HepG2 (cell line): ENCODE measurements around the gene GAS6. TPM values are rescaled to one million over a fixed set of nuclear protein-coding genes. Genes with fewer than 3 reads are reported as not detected.
"Not testable (repeated sequence)": the region's sequence is repeated elsewhere in the genome, so short reads cannot be mapped to it uniquely, and the experiment has no call there.

Experiments
- ATAC-seq: fragments of 200-7000 bp; cut with Tn5 transposase; 3 replicates; pipeline ENCODE4 v1.9.1; 2020; ENCODE audit warnings: mild to moderate bottlenecking, moderate library complexity
- BruUV-seq: library from RNA; stranded (reverse); fragments of 400-500 nt; replicated peaks from 2 replicates; lab custom pipeline; 2021; lab: Mats Ljungman, UMichigan
- CTCF ChIA-PET: fragments of 300-600 bp; formaldehyde crosslinking; extraction: SDS; loops from one replicate; lab custom pipeline; 2021; ENCODE audit warnings: low total read pairs, inconsistent platforms, low intra/inter-chr PET ratio; lab: Yijun Ruan, JAX
- POLR2A ChIA-PET: fragments of 350-600 bp; sonication (Branson Sonifier 250); formaldehyde crosslinking; loops from one replicate; lab custom pipeline; 2020; ENCODE audit warnings: antibody characterized with exemption, inconsistent platforms; lab: Yijun Ruan, JAX
- DNase-seq: peaks from one replicate; pipeline ENCODE4 v3.0.0-alpha.2; 2015; ENCODE audit warnings: low spot score
- FAIRE-seq: peaks from 3 replicates; lab custom pipeline; 2011; peaks lifted over from hg19 to GRCh38; lab: Jason Lieb, UNC
- H2AFZ ChIP-seq: one replicate; pipeline ENCODE4 v1.6.1; 2011; ENCODE audit warnings: low read length, inconsistent platforms
- H3K27ac ChIP-seq: fragments of 300-600 bp; 3 replicates; pipeline ENCODE4 v1.8.0; 2011; ENCODE audit warnings: mixed run types, mild to moderate bottlenecking, mixed read lengths, low read length, inconsistent platforms; ENCODE audit not compliant: insufficient read depth; ENCODE audit errors: extremely low read length
- H3K27me3 ChIP-seq, 2 experiments: fragments of 200-600 bp in 1 of 2; 2 replicates in 1 of 2; 3 replicates in 1 of 2; pipeline versions ENCODE4 v1.6.0 to v1.8.0; 2011; ENCODE audit warnings: low read length in 2 of 2, mild to moderate bottlenecking in 2 of 2, moderate library complexity in 2 of 2, inconsistent platforms in 1 of 2; ENCODE audit not compliant: insufficient read depth in 2 of 2, control insufficient read depth in 1 of 2
- H3K36me3 ChIP-seq, 2 experiments: fragments of 200-600 bp in 1 of 2; replicated peaks in 1 of 2; 2 replicates in 1 of 2; 3 replicates in 1 of 2; pipeline versions ENCODE4 v1.5.1 to v1.8.0; 2011; ENCODE audit warnings: low read length in 2 of 2, inconsistent platforms in 1 of 2; ENCODE audit not compliant: insufficient read depth in 2 of 2, control insufficient read depth in 1 of 2
- H3K4me1 ChIP-seq: 2 replicates; pipeline ENCODE4 v1.5.1; 2012; ENCODE audit warnings: low read length, inconsistent platforms; ENCODE audit not compliant: insufficient read depth
- H3K4me2 ChIP-seq: 2 replicates; pipeline ENCODE4 v1.6.0; 2011; ENCODE audit warnings: low read depth, low read length, inconsistent platforms
- H3K4me3 ChIP-seq, 3 experiments: fragments of 200-600 bp in 1 of 3; sonication (generic), shearing (Covaris generic) in 1 of 3; replicated peaks in 1 of 3; 2 replicates each; pipeline ENCODE4 v1.5.1; 2011 to 2016; ENCODE audit warnings: low read length in 3 of 3, inconsistent platforms in 2 of 3, low read depth in 2 of 3, mild to moderate bottlenecking in 2 of 3, control low read depth in 1 of 3, mixed read lengths in 1 of 3; ENCODE audit not compliant: insufficient read depth in 1 of 3
- H3K79me2 ChIP-seq: one replicate; pipeline ENCODE4 v1.6.1; 2011; ENCODE audit warnings: low read length, inconsistent platforms; ENCODE audit not compliant: insufficient read depth
- H3K9ac ChIP-seq: 2 replicates; pipeline ENCODE4 v1.6.0; 2011; ENCODE audit warnings: mild to moderate bottlenecking, low read depth, low read length, inconsistent platforms; ENCODE audit not compliant: insufficient read depth
- H3K9me3 ChIP-seq: 2 replicates; pipeline ENCODE4 v1.5.1; 2012; ENCODE audit warnings: mild to moderate bottlenecking, low read length
- H4K20me1 ChIP-seq: 2 replicates; pipeline ENCODE4 v1.6.0; 2011; ENCODE audit warnings: inconsistent platforms, mild to moderate bottlenecking, low read length, moderate library complexity; ENCODE audit not compliant: insufficient read depth
- GFI1 ChIP-seq: sonication (generic); formaldehyde crosslinking; IDR thresholded peaks from 2 replicates; pipeline ENCODE4 v1.5.0; 2020; ENCODE audit warnings: missing genetic modification reagents, mild to moderate bottlenecking, borderline replicate concordance
- HOXD1 ChIP-seq: sonication (generic); formaldehyde crosslinking; IDR thresholded peaks from 2 replicates; pipeline ENCODE4 v1.5.0; 2020; ENCODE audit warnings: missing genetic modification reagents
- IKZF4 ChIP-seq: sonication (generic); formaldehyde crosslinking; IDR thresholded peaks from 2 replicates; pipeline ENCODE4 v1.5.1; 2020; ENCODE audit warnings: borderline replicate concordance, mild to moderate bottlenecking, low read depth, missing genetic modification reagents; ENCODE audit errors: not compliant biosample characterization
- MAF1 ChIP-seq: sonication (generic); formaldehyde crosslinking; IDR thresholded peaks from 2 replicates; pipeline ENCODE4 v1.5.0; 2020; ENCODE audit warnings: missing genetic modification reagents, borderline replicate concordance
- RCOR2 ChIP-seq: IDR thresholded peaks from 2 replicates; pipeline ENCODE4 v1.6.1; 2016; ENCODE audit warnings: missing biosample characterization, missing genetic modification reagents
- RFX1 ChIP-seq: fragments of 450-650 bp; IDR thresholded peaks from 2 replicates; pipeline ENCODE4 v1.6.1; 2017
- SP2 ChIP-seq: sonication (generic); formaldehyde crosslinking; IDR thresholded peaks from 2 replicates; pipeline ENCODE4 v1.5.1; 2020; ENCODE audit warnings: mild to moderate bottlenecking, missing genetic modification reagents
- ZNF292 ChIP-seq: sonication (generic); formaldehyde crosslinking; IDR thresholded peaks from 2 replicates; pipeline ENCODE4 v1.8.1; 2022; ENCODE audit warnings: mild to moderate bottlenecking, low read depth, missing genetic modification reagents, borderline replicate concordance
- ZNF430 ChIP-seq: sonication (generic); formaldehyde crosslinking; IDR thresholded peaks from 2 replicates; pipeline ENCODE4 v1.9.0; 2021; ENCODE audit warnings: mild to moderate bottlenecking, missing genetic modification reagents
- ZNF496 ChIP-seq: sonication (generic); formaldehyde crosslinking; IDR thresholded peaks from 2 replicates; pipeline ENCODE4 v1.8.1; 2023; ENCODE audit warnings: mild to moderate bottlenecking, moderate library complexity, missing genetic modification reagents; ENCODE audit not compliant: insufficient replicate concordance
- WGBS: methylation state at CpG from one replicate; pipeline ENCODE4 v1.1.6; 2017; ENCODE audit warnings: low lambda C conversion rate; 5-methylcytosine and 5-hydroxymethylcytosine counted together
- in situ Hi-C: cut with HindIII; loops from 2 replicates; pipeline ENCODE4 v1.10.0; 2017; ENCODE audit warnings: low pct_unique_long_range_greater_than_20kb; ENCODE audit not compliant: extremely low pct_ligation_motif_present
- intact Hi-C: fragments of 100-400 bp; cut with micrococcal nuclease; formaldehyde crosslinking; loops from one replicate; pipeline ENCODE4 v1.10.0; 2022; ENCODE audit not compliant: unreplicated experiment
- polyA plus RNA-seq, 8 experiments: library from polyadenylated mRNA; depleted of rRNA in 3 of 8; stranded (reverse) in 7 of 8; unstranded in 1 of 8; fragments of >200 nt; fragmentation: Illumina TruSeq in 4 of 8; extraction: Trizol in 4 of 8; gene quantifications; 2 replicates each; pipeline versions ENCODE4 v1.2.1 to v1.2.3, GENCODE V29; 2011 to 2016; ENCODE audit warnings: low read depth in 4 of 8, missing spikeins in 1 of 8, mixed read lengths in 1 of 8; ENCODE audit not compliant: insufficient read depth in 1 of 8
- total RNA-seq, 5 experiments: library from RNA; depleted of rRNA; stranded (reverse); fragments of >200 nt; fragmentation: Illumina TruSeq; extraction: Trizol; gene quantifications; 2 replicates each; pipeline ENCODE4 v1.2.3, GENCODE V29; 2016; ENCODE audit warnings: low read depth in 1 of 5
- TF ChIP-seq, protein P1 (sequence below): sonication (generic); formaldehyde crosslinking; IDR thresholded peaks from 2 replicates; pipeline ENCODE4 v1.4.0; 2020; ENCODE audit warnings: missing genetic modification reagents, borderline replicate concordance
- TF ChIP-seq, protein P2 (sequence below): fragments of 450-650 bp; IDR thresholded peaks from 2 replicates; pipeline ENCODE4 v1.6.1; 2017; ENCODE audit warnings: mild to moderate bottlenecking

GAS6 gene
- total and polyA plus RNA-seq, 2 of the 13 experiments (the other 11 are each of a cell fraction or from before 2014, with no cell fraction given), result 0.09 to 0.24 TPM

DNA sequence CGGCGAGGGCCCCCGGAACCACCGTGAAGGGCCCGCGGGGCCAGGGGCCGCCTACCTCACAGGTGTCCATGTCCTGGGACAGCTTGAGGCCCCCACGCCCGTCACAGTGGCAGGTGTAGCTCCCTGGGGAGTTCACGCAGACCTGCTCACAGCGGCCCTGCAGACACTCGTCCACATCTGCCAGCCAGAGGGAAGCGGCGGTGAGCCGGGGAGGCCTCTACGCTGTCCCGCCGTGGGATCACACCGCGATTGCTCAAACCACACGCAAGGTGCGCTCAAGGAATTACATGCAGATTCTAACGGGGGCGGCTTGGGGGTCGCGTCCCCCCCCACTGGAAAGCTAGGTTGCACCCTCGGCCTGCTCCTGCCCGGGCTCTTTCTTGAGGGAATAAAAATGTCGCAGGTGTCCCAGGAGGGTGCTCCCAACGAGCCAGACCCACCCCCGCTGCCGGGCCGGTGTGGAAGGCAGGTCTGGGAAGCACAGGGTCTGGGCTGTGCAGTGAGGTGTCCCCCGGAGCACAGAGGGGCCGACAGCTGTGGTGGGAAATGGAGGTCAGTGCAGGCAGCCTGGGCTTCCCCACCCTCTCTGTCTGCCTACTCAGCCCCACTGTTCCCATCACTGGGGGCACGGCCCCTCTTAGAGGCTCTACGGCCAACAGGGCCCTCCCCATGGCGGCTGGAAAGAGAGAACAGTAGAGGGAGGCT lies 29.2 kb downstream of the GAS6 start:
- BruUV-seq, result no TSS peak
- H3K4me2 ChIP-seq, result no peak overlapping the region
- H3K27me3 ChIP-seq, result no peaks in the 10 kb centered on the region
- FAIRE-seq, result no peak
- CTCF ChIA-PET, result no interaction called here
- H3K36me3 ChIP-seq, result no peaks in the 10 kb centered on the region
- in situ Hi-C loops, result no loop called here
- POLR2A ChIA-PET, result no interaction called here
- intact Hi-C loops, result no loop called here
- H3K9ac ChIP-seq, result no peak overlapping the region
- no peak for DNase-seq
- no peaks in the 10 kb centered on the region for H4K20me1 ChIP-seq
- no peaks in the 10 kb centered on the region for H3K79me2 ChIP-seq
- no peak overlapping the region for H3K4me3 ChIP-seq
- H2AFZ ChIP-seq, result no peak overlapping the region
- ATAC-seq, result no peak
- H3K9me3 ChIP-seq, result no peaks in the 10 kb centered on the region
- H3K4me1 ChIP-seq, result peaks cover 18% of the 10 kb centered on the region
- no peak for TF ChIP-seq MAF1
- TF ChIP-seq ZNF496, result no peak
- TF ChIP-seq ZNF292 (CRISPR knock-in tag), result no peak
- no peak for TF ChIP-seq HOXD1
- TF ChIP-seq SP2 (CRISPR knock-in tag), result no peak
- no peak for TF ChIP-seq RCOR2 (CRISPR knock-in tag)
- no peak for TF ChIP-seq GFI1 (CRISPR knock-in tag)
- TF ChIP-seq, protein P1, sequence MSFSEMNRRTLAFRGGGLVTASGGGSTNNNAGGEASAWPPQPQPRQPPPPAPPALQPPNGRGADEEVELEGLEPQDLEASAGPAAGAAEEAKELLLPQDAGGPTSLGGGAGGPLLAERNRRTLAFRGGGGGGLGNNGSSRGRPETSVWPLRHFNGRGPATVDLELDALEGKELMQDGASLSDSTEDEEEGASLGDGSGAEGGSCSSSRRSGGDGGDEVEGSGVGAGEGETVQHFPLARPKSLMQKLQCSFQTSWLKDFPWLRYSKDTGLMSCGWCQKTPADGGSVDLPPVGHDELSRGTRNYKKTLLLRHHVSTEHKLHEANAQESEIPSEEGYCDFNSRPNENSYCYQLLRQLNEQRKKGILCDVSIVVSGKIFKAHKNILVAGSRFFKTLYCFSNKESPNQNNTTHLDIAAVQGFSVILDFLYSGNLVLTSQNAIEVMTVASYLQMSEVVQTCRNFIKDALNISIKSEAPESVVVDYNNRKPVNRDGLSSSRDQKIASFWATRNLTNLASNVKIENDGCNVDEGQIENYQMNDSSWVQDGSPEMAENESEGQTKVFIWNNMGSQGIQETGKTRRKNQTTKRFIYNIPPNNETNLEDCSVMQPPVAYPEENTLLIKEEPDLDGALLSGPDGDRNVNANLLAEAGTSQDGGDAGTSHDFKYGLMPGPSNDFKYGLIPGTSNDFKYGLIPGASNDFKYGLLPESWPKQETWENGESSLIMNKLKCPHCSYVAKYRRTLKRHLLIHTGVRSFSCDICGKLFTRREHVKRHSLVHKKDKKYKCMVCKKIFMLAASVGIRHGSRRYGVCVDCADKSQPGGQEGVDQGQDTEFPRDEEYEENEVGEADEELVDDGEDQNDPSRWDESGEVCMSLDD (CRISPR knock-in tag), result no peak
- TF ChIP-seq, protein P2, sequence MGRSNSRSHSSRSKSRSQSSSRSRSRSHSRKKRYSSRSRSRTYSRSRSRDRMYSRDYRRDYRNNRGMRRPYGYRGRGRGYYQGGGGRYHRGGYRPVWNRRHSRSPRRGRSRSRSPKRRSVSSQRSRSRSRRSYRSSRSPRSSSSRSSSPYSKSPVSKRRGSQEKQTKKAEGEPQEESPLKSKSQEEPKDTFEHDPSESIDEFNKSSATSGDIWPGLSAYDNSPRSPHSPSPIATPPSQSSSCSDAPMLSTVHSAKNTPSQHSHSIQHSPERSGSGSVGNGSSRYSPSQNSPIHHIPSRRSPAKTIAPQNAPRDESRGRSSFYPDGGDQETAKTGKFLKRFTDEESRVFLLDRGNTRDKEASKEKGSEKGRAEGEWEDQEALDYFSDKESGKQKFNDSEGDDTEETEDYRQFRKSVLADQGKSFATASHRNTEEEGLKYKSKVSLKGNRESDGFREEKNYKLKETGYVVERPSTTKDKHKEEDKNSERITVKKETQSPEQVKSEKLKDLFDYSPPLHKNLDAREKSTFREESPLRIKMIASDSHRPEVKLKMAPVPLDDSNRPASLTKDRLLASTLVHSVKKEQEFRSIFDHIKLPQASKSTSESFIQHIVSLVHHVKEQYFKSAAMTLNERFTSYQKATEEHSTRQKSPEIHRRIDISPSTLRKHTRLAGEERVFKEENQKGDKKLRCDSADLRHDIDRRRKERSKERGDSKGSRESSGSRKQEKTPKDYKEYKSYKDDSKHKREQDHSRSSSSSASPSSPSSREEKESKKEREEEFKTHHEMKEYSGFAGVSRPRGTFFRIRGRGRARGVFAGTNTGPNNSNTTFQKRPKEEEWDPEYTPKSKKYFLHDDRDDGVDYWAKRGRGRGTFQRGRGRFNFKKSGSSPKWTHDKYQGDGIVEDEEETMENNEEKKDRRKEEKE, result no peak
- no peak for TF ChIP-seq RFX1
- no peak for TF ChIP-seq IKZF4 (CRISPR knock-in tag)
- no peak for TF ChIP-seq ZNF430 (CRISPR knock-in tag)
- 77% methylated on average over 21 of the region's 38 CpGs for WGBS
- H3K27ac ChIP-seq, result no peak overlapping the region

DNA sequence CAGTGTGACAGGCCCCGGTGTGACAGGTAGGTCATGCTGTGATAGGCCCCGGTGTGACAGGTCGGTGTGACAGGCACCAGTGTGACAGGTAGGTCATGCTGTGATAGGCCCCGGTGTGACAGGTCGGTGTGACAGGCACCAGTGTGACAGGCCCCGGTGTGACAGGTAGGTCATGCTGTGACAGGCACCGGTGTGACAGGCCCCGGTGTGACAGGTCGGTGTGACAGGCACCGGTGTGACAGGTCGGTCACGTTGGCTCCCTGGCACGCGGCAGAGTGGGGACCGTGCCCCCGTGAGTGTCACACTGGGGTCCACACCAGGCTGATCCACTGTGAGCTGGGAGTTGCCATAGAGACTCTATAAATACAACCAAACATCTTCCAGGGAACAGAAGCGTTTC lies 29.9 kb downstream of the GAS6 start:
- ATAC-seq, H3K4me2 ChIP-seq, H3K27ac ChIP-seq, H3K79me2 ChIP-seq, in situ Hi-C loops, H2AFZ ChIP-seq, H3K9ac ChIP-seq, CTCF ChIA-PET, FAIRE-seq, H3K4me3 ChIP-seq, H4K20me1 ChIP-seq, DNase-seq, H3K27me3 ChIP-seq, H3K36me3 ChIP-seq, POLR2A ChIA-PET, intact Hi-C loops, BruUV-seq, H3K9me3 ChIP-seq: not testable (repeated sequence)
- peaks cover 18% of the 10 kb centered on the region for H3K4me1 ChIP-seq
- WGBS, result 84% methylated on average over 9 of the region's 17 CpGs
